GM10266 (cell line): Measurements from ENCODE around the gene NAALADL2.
"Not testable (repeated sequence)": the region's sequence is repeated elsewhere in the genome, so short reads cannot be mapped to it uniquely, and the experiment has no call there.

ENCODE experiments used
- DNase-seq: peaks from one replicate; pipeline ENCODE4 v3.0.0; 2012; ENCODE audit errors: extremely low spot score
- CTCF ChIP-seq: IDR thresholded peaks from 2 replicates; pipeline ENCODE4 v1.5.1; 2012; ENCODE audit warnings: mild to moderate bottlenecking, low read depth; ENCODE audit not compliant: control insufficient read depth, insufficient read depth; ENCODE audit errors: missing control alignments

NAALADL2 gene

GRCh38 chr3:175416600-175416999 is 557.5 kb downstream of the NAALADL2 start:
- no peak for DNase-seq
- no peak for TF ChIP-seq CTCF

GRCh38 chr3:175417426-175417825 is 558.3 kb downstream of the NAALADL2 start:
- no peak for DNase-seq
- no peak for TF ChIP-seq CTCF

- no peak for DNase-seq
- TF ChIP-seq CTCF: no peak
Observed at GRCh38 chr3:175421902-175422301, 562.8 kb downstream of the NAALADL2 start.

DNA sequence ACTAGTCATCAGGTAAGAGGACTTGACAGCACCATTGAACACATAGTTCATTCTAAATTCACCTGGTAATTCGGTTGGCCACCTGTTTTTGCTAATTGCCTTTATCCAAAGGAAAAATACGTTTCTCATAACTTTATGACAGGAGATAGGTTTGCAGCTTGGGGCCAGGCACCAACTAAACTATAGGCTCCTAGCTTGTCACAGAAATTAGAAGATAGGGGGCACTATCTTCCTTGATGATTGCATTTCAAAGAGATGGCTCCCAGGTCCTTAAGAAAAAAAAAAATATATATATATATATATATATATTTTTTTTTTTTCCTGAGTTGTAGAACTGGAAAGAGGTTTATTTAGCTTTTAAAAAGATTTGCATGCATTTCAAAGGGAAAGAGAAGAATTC is 563.6 kb downstream of the NAALADL2 start:
- DNase-seq: peak; percentile 14
- TF ChIP-seq CTCF: peak; percentile 43

DNA sequence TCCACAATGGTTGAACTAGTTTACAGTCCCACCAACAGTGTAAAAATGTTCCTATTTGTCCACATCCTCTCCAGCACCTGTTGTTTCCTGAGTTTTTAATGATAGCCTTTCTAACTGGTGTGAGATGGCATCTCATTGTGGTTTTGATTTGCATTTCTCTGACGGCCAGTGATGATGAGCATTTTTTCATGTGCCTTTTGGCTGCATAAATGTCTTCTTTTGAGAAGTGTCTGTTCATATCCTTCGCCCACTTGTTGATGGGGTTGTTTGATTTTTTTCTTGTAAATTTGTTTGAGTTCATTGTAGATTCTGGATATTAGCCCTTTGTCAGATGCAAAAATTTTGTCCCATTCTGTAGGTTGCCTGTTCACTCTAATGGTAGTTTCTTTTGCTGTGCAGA is 564.7 kb downstream of the NAALADL2 start:
- not testable (repeated sequence) for DNase-seq

- no peak for DNase-seq
- no peak for TF ChIP-seq CTCF
Observed at GRCh38 chr3:175426805-175427204, 567.7 kb downstream of the NAALADL2 start.

DNA sequence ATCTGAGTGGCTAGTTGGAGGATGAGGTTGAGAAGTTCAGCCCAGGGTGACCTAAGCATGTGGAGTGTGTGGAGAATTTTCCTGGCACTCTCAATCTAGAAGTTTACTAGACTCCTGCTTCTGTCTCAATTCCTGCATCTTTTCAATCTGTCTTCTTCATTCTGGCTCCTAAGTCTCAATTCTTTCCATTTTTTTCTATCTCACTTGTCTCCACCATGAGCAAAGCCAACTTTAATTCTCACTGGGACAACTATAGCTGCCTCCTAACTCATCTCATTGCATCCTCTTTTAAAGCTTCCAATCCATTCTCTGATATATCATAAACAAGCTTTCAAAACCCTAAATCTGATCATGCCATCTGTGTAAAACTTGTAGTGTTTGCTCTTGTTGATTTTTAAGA is 569.3 kb downstream of the NAALADL2 start:
- TF ChIP-seq CTCF: no peak
- no peak for DNase-seq
